ENCODE data around the gene SRCIN1. TPM values are rescaled to one million over a fixed set of nuclear protein-coding genes. Genes with fewer than 3 reads are reported as not detected.

SRCIN1 gene
- total RNA-seq, 1 experiment from 2014 or later: 6.9 TPM

- H3K4me3 Mint-ChIP-seq: peak overlapping the region; percentile 9 to 16; a peak in 2 of 5 replicates
- Histone ChIP-seq H3T11ph (ENCODE audit: low read length) (no peak overlapping the region), H3K23me2 (ENCODE audit: insufficient read length, low read depth, low read length, poor library complexity, severe bottlenecking) (no peaks in the 10 kb centered on the region), H2AK5ac (ENCODE audit: insufficient read length, low read length) (no peak overlapping the region), H3K27ac (ENCODE audit: insufficient read length, low read depth, low read length) (no peak overlapping the region), H4K20me1 (ENCODE audit: control insufficient read depth, insufficient read depth, insufficient read length) (no peaks in the 10 kb centered on the region), H2BK5ac (ENCODE audit: insufficient read length, low read length) (no peak overlapping the region), H3K79me1 (ENCODE audit: insufficient read depth, low read depth, low read length, poor library complexity, severe bottlenecking) (no peaks in the 10 kb centered on the region), H3K18ac (ENCODE audit: insufficient read length, low read depth, low read length) (no peak overlapping the region), H2AFZ (ENCODE audit: low read length) (no peak overlapping the region), H3K4me2 (ENCODE audit: insufficient read depth, insufficient read length, low read length) (no peak overlapping the region), H2BK120ac (ENCODE audit: low read depth, low read length, poor library complexity, severe bottlenecking) (no peak overlapping the region), H2BK15ac (ENCODE audit: low read depth, low read length) (no peak overlapping the region), H3K79me2 (ENCODE audit: insufficient read depth, low read length) (no peaks in the 10 kb centered on the region), H2BK12ac (ENCODE audit: insufficient read length, low read depth, low read length) (no peak overlapping the region), H3K4me1 (ENCODE audit: insufficient read depth, low read length) (no peaks in the 10 kb centered on the region), H4K91ac (ENCODE audit: insufficient read length, low read depth, low read length) (no peak overlapping the region), H2BK20ac (ENCODE audit: low read depth, low read length, poor library complexity, severe bottlenecking) (no peak overlapping the region), H3K14ac (ENCODE audit: insufficient read depth, low read length) (no peak overlapping the region), H4K5ac (ENCODE audit: insufficient read length, low read depth, low read length) (no peak overlapping the region), H3K23ac (ENCODE audit: insufficient read length, low read depth, low read length) (no peak overlapping the region), H3K27me3 (ENCODE audit: insufficient read depth, low read length) (peaks cover 5% of the 10 kb centered on the region), H3K4ac (ENCODE audit: low read depth, low read length) (no peak overlapping the region), H3K56ac (ENCODE audit: insufficient read length, low read depth, low read length) (no peak overlapping the region), H3K9me3 (ENCODE audit: control insufficient read depth, low read depth, low read length) (no peaks in the 10 kb centered on the region), H3K9ac (ENCODE audit: extremely low read depth, insufficient read length, low read length) (no peak overlapping the region), H4K8ac (replicated peaks; ENCODE audit: insufficient read length, low read depth, low read length) (no peak overlapping the region)
- H3K36me3 Mint-ChIP-seq (ENCODE audit: insufficient read depth in 1 of 3, low read depth in 3 of 3): no peaks in the 10 kb centered on the region
- H3K4me1 Mint-ChIP-seq: peaks cover 45 to 67% of the 10 kb centered on the region in 2 experiments
- DNase-seq: peak; percentile 89
- peak overlapping the region in 2 of 3 experiments; percentile 26 to 32; a peak in 2 of 7 replicates for H3K27ac Mint-ChIP-seq
- H3K9me3 Mint-ChIP-seq: no peaks in the 10 kb centered on the region
- no CpG with 5 or more reads among the region's 19 CpGs for WGBS (ENCODE audit: extremely low coverage, insufficient read length, low lambda C conversion rate)
- TF ChIP-seq CTCF (conservative IDR thresholded peaks at IDR 0.05): peak; percentile 99
- peaks cover 65% of the 10 kb centered on the region for H3K27me3 Mint-ChIP-seq (ENCODE audit: low read depth)
Measured at GRCh38 chr17:38584350-38584925, 21.3 kb downstream of the SRCIN1 start.

Measured in H9 (cell line).